Measurements from ENCODE around the gene ACMSD. TPM values are rescaled to one million over a fixed set of nuclear protein-coding genes. Genes with fewer than 3 reads are reported as not detected.
"Not testable (repeated sequence)": the region's sequence is repeated elsewhere in the genome, so short reads cannot be mapped to it uniquely, and the experiment has no call there.

The ACMSD gene
- total and polyA plus RNA-seq, 7 experiments from 2014 or later: not detected

GRCh38 chr2:134907441-134908116 is 69.2 kb downstream of the ACMSD start:
- H3K27ac Mint-ChIP-seq; H3K4me3 Mint-ChIP-seq; H3K36me3 ChIP-seq (ENCODE audit: control insufficient read depth in 2 of 3, insufficient read depth in 3 of 3, low read length in 3 of 3); ATAC-seq; H3K4me1 ChIP-seq (ENCODE audit: control insufficient read depth in 2 of 2, insufficient read depth in 2 of 2, low read length in 2 of 2); H3K9me3 ChIP-seq (ENCODE audit: control insufficient read depth in 2 of 3, low read length in 3 of 3); H3K4me1 Mint-ChIP-seq; H3K27me3 ChIP-seq (ENCODE audit: control insufficient read depth in 2 of 2, insufficient read depth in 2 of 2, low read length in 2 of 2); H3K27ac ChIP-seq (ENCODE audit: low read depth, low read length); DNase-seq; H3K4me3 ChIP-seq (ENCODE audit: low read length); POLR2A ChIA-PET; intact Hi-C loops (cut with micrococcal nuclease); CTCF ChIA-PET: not testable (repeated sequence)
- peaks cover 0 to 12% (median 0%) of the 10 kb centered on the region in 5 donors for H3K27me3 Mint-ChIP-seq
- peaks cover 1 to 12% (median 6%) of the 10 kb centered on the region in 11 donors for H3K9me3 Mint-ChIP-seq
- H3K36me3 Mint-ChIP-seq: peaks cover 0 to 29% (median 9%) of the 10 kb centered on the region in 5 donors

- peaks cover 3 to 19% (median 7%) of the 10 kb centered on the region in 11 donors for H3K9me3 Mint-ChIP-seq
- Histone ChIP-seq H3K27me3 (ENCODE audit: control insufficient read depth in 2 of 2, insufficient read depth in 2 of 2, low read length in 2 of 2) (no peaks in the 10 kb centered on the region), H3K27ac (ENCODE audit: low read depth, low read length) (no peak overlapping the region), H3K36me3 (ENCODE audit: control insufficient read depth in 2 of 3, insufficient read depth in 3 of 3, low read length in 3 of 3) (no peaks in the 10 kb centered on the region), H3K9me3 (ENCODE audit: control insufficient read depth in 2 of 3, low read length in 3 of 3) (no peaks in the 10 kb centered on the region), H3K4me3 (ENCODE audit: low read length) (no peak overlapping the region), H3K4me1 (ENCODE audit: control insufficient read depth in 2 of 2, insufficient read depth in 2 of 2, low read length in 2 of 2) (no peaks in the 10 kb centered on the region)
- H3K4me3 Mint-ChIP-seq: no peak overlapping the region
- H3K27ac Mint-ChIP-seq: no peak overlapping the region
- H3K36me3 Mint-ChIP-seq: peaks cover 5 to 30% (median 8%) of the 10 kb centered on the region in 5 donors
- POLR2A ChIA-PET: no interaction called here
- intact Hi-C loops (cut with micrococcal nuclease): loop anchor here in 1 of 2 donors (10.0 kb wide), 1 partner anchor 1144 kb away; no protein-coding TSS in a partner anchor
- H3K27me3 Mint-ChIP-seq: peaks cover 0 to 22% (median 0%) of the 10 kb centered on the region in 5 donors
- DNase-seq (no peak), ATAC-seq (no peak)
- peaks cover 0 to 4% (median 0%) of the 10 kb centered on the region in 7 donors for H3K4me1 Mint-ChIP-seq
- CTCF ChIA-PET: no interaction called here
These were observed 72.5 kb downstream of the ACMSD start for GRCh38 chr2:134910763-134911399.

- no peak overlapping the region for H3K27ac ChIP-seq (ENCODE audit: low read depth, low read length)
- no peak overlapping the region for H3K4me3 Mint-ChIP-seq
- H3K27me3 ChIP-seq (ENCODE audit: control insufficient read depth in 2 of 2, insufficient read depth in 2 of 2, low read length in 2 of 2): no peaks in the 10 kb centered on the region
- H3K4me1 ChIP-seq (ENCODE audit: control insufficient read depth in 2 of 2, insufficient read depth in 2 of 2, low read length in 2 of 2): no peaks in the 10 kb centered on the region
- H3K36me3 Mint-ChIP-seq: peaks cover 5 to 30% (median 8%) of the 10 kb centered on the region in 5 donors
- peaks cover 3 to 19% (median 7%) of the 10 kb centered on the region in 11 donors for H3K9me3 Mint-ChIP-seq
- no peak overlapping the region for H3K27ac Mint-ChIP-seq
- POLR2A ChIA-PET: interaction anchor here (0.6 kb wide), 1 partner anchor 60 kb away, joined by 3 read pairs; no protein-coding TSS in a partner anchor
- no peaks in the 10 kb centered on the region for H3K36me3 ChIP-seq (ENCODE audit: control insufficient read depth in 2 of 3, insufficient read depth in 3 of 3, low read length in 3 of 3)
- no peak overlapping the region for H3K4me3 ChIP-seq (ENCODE audit: low read length)
- no peak for ATAC-seq
- intact Hi-C loops (cut with micrococcal nuclease): loop anchor here in 1 of 2 donors (10.0 kb wide), 1 partner anchor 1143 kb away; no protein-coding TSS in a partner anchor
- H3K9me3 ChIP-seq (ENCODE audit: control insufficient read depth in 2 of 3, low read length in 3 of 3): no peaks in the 10 kb centered on the region
- H3K27me3 Mint-ChIP-seq: peaks cover 0 to 22% (median 0%) of the 10 kb centered on the region in 5 donors
- DNase-seq: no peak
- peaks cover 0 to 4% (median 0%) of the 10 kb centered on the region in 7 donors for H3K4me1 Mint-ChIP-seq
- CTCF ChIA-PET: no interaction called here
These were observed 73.0 kb downstream of the ACMSD start for GRCh38 chr2:134911400-134911785.

GRCh38 chr2:134912361-134912760 is 73.9 kb downstream of the ACMSD start:
- H3K9me3 ChIP-seq (ENCODE audit: control insufficient read depth in 2 of 3, low read length in 3 of 3): no peaks in the 10 kb centered on the region
- POLR2A ChIA-PET: no interaction called here
- ATAC-seq: peak; percentile 44

GRCh38 chr2:134917360-134917865 is 79.0 kb downstream of the ACMSD start:
- ChIA-PET CTCF (interaction anchor here (0.9 kb wide), 1 partner anchor 19 kb away, joined by 3 read pairs; no protein-coding TSS in a partner anchor), POLR2A (interaction anchor here (0.5 to 2.2 kb wide), 16 partner anchors 8 to 827 kb away, joined by 3 to 18 read pairs (median 3); partner anchors contain the start of genes R3HDM1, RAB3GAP1 and ZRANB3)
- Histone ChIP-seq H3K4me3 (ENCODE audit: low read length) (peak overlapping the region; percentile 68), H3K27ac (ENCODE audit: low read depth, low read length) (peak overlapping the region; percentile 81), H3K36me3 (ENCODE audit: control insufficient read depth in 2 of 3, insufficient read depth in 3 of 3, low read length in 3 of 3) (peaks cover 0 to 5% (median 0%) of the 10 kb centered on the region in 3 experiments), H3K4me1 (ENCODE audit: control insufficient read depth in 2 of 2, insufficient read depth in 2 of 2, low read length in 2 of 2) (peaks cover 26 to 41% of the 10 kb centered on the region in 2 donors), H3K9me3 (ENCODE audit: control insufficient read depth in 2 of 3, low read length in 3 of 3) (no peaks in the 10 kb centered on the region), H3K27me3 (ENCODE audit: control insufficient read depth in 2 of 2, insufficient read depth in 2 of 2, low read length in 2 of 2) (no peaks in the 10 kb centered on the region)
- H3K27ac Mint-ChIP-seq: peak overlapping the region; percentile 91 to 99 (median 96)
- H3K27me3 Mint-ChIP-seq: peaks cover 0 to 23% (median 0%) of the 10 kb centered on the region in 5 donors
- peaks cover 0 to 13% (median 0%) of the 10 kb centered on the region in 11 donors for H3K9me3 Mint-ChIP-seq
- DNase-seq: peak in 5 of 9 donors; percentile 3 to 23 (median 13)
- peaks cover 3 to 15% (median 11%) of the 10 kb centered on the region in 5 donors for H3K36me3 Mint-ChIP-seq
- peaks cover 9 to 58% (median 36%) of the 10 kb centered on the region in 7 donors for H3K4me1 Mint-ChIP-seq
- no peak for ATAC-seq
- peak overlapping the region; percentile 86 to 98 (median 93) for H3K4me3 Mint-ChIP-seq
- intact Hi-C loops (cut with micrococcal nuclease): loop anchor here (5.0 to 10.0 kb wide), 3 partner anchors 1135 to 1460 kb away; no protein-coding TSS in a partner anchor

More at GRCh38 chr2:134912361-134912760, 73.9 kb downstream of the ACMSD start:
- CTCF ChIA-PET: no interaction called here
- DNase-seq: no peak
- Histone ChIP-seq H3K36me3 (ENCODE audit: control insufficient read depth in 2 of 3, insufficient read depth in 3 of 3, low read length in 3 of 3) (no peaks in the 10 kb centered on the region), H3K4me3 (ENCODE audit: low read length) (no peak overlapping the region), H3K27me3 (ENCODE audit: control insufficient read depth in 2 of 2, insufficient read depth in 2 of 2, low read length in 2 of 2) (no peaks in the 10 kb centered on the region), H3K4me1 (ENCODE audit: control insufficient read depth in 2 of 2, insufficient read depth in 2 of 2, low read length in 2 of 2) (peaks cover 5 to 7% of the 10 kb centered on the region in 2 donors), H3K27ac (ENCODE audit: low read depth, low read length) (no peak overlapping the region)
- H3K4me3 Mint-ChIP-seq: no peak overlapping the region
- H3K27ac Mint-ChIP-seq: no peak overlapping the region
- H3K27me3 Mint-ChIP-seq: peaks cover 0 to 22% (median 0%) of the 10 kb centered on the region in 5 donors
- H3K36me3 Mint-ChIP-seq: peaks cover 4 to 30% (median 7%) of the 10 kb centered on the region in 5 donors
- intact Hi-C loops (cut with micrococcal nuclease): loop anchor here in 1 of 2 donors (10.0 kb wide), 1 partner anchor 1142 kb away; no protein-coding TSS in a partner anchor
- H3K4me1 Mint-ChIP-seq: peaks cover 0 to 12% (median 7%) of the 10 kb centered on the region in 7 donors
- H3K9me3 Mint-ChIP-seq: peaks cover 2 to 14% (median 7%) of the 10 kb centered on the region in 11 donors

Data from naive thymus-derived CD4-positive, alpha-beta T cell (primary cell).